GM23338 (cell line): Measurements from ENCODE around the gene NANP. TPM values are rescaled to one million over a fixed set of nuclear protein-coding genes. Genes with fewer than 3 reads are reported as not detected.

Source experiments
- ATAC-seq: fragments of 200-7000 bp; cut with Tn5 transposase; 3 replicates; pipeline ENCODE4 v1.9.1; 2020
- DNase-seq: peaks from one replicate; pipeline ENCODE4 v3.0.0-alpha.2; 2015; ENCODE audit warnings: low spot score
- H2AFZ ChIP-seq: fragments of 200-600 bp; sonication (generic); 2 replicates; pipeline ENCODE4 v1.8.0; 2016; ENCODE audit warnings: antibody characterized with exemption, mild to moderate bottlenecking, moderate library complexity
- H3F3A ChIP-seq: fragments of 200-600 bp; sonication (generic); replicated peaks from 2 replicates; pipeline ENCODE4 v1.8.0; 2017; ENCODE audit warnings: antibody characterized with exemption, mixed run types, low read depth
- H3K27ac ChIP-seq: fragments of 200-600 bp; sonication (generic); 2 replicates; pipeline ENCODE4 v1.6.1; 2016; ENCODE audit warnings: low read depth
- H3K27me3 ChIP-seq: fragments of 200-600 bp; sonication (generic); 2 replicates; pipeline ENCODE4 v1.8.0; 2016; ENCODE audit warnings: mild to moderate bottlenecking, mixed run types, moderate library complexity; ENCODE audit not compliant: insufficient read depth
- H3K36me3 ChIP-seq: fragments of 200-600 bp; sonication (generic); 2 replicates; pipeline ENCODE4 v1.8.0; 2016; ENCODE audit warnings: mild to moderate bottlenecking; ENCODE audit not compliant: insufficient read depth
- H3K4me1 ChIP-seq: fragments of 200-600 bp; sonication (generic); 2 replicates; pipeline ENCODE4 v1.8.0; 2016; ENCODE audit warnings: mild to moderate bottlenecking, moderate library complexity; ENCODE audit not compliant: insufficient read depth
- H3K4me2 ChIP-seq: fragments of 200-600 bp; sonication (generic); 2 replicates; pipeline ENCODE4 v1.7.1; 2017; ENCODE audit warnings: mixed run types
- H3K4me3 ChIP-seq: fragments of 200-600 bp; sonication (generic); 2 replicates; pipeline ENCODE4 v1.6.1; 2016; ENCODE audit warnings: mixed run types
- H3K79me2 ChIP-seq: fragments of 200-600 bp; sonication (generic); replicated peaks from 2 replicates; pipeline ENCODE4 v1.8.0; 2017; ENCODE audit warnings: mild to moderate bottlenecking; ENCODE audit not compliant: insufficient read depth
- H3K9me2 ChIP-seq: fragments of 200-600 bp; sonication (generic); 2 replicates; pipeline ENCODE4 v1.8.0; 2017; ENCODE audit not compliant: insufficient read depth
- H4K20me1 ChIP-seq: fragments of 200-600 bp; sonication (generic); replicated peaks from 2 replicates; pipeline ENCODE4 v1.8.0; 2017; ENCODE audit warnings: mild to moderate bottlenecking; ENCODE audit not compliant: insufficient read depth
- H3K27ac Mint-ChIP-seq: 2 replicates; pipeline ENCODE4 v1.8.0; 2020; ENCODE audit warnings: inconsistent platforms, mild to moderate bottlenecking, moderate library complexity, mixed read lengths
- H3K27me3 Mint-ChIP-seq: 3 replicates; pipeline ENCODE4 v1.8.0; 2022; ENCODE audit warnings: low read depth, mild to moderate bottlenecking, moderate library complexity, mixed read lengths, inconsistent platforms; ENCODE audit not compliant: insufficient read depth, poor library complexity
- H3K36me3 Mint-ChIP-seq: 3 replicates; pipeline ENCODE4 v1.8.0; 2021; ENCODE audit warnings: low read depth, mild to moderate bottlenecking, inconsistent platforms, moderate library complexity, mixed read lengths
- H3K4me1 Mint-ChIP-seq: 3 replicates; pipeline ENCODE4 v1.8.0; 2020; ENCODE audit warnings: mild to moderate bottlenecking, inconsistent platforms, mixed read lengths
- H3K4me3 Mint-ChIP-seq: 3 replicates; pipeline ENCODE4 v1.8.0; 2021; ENCODE audit warnings: moderate library complexity, mild to moderate bottlenecking, inconsistent platforms, mixed read lengths
- H3K9me3 Mint-ChIP-seq: 3 replicates; pipeline ENCODE4 v1.8.0; 2020; ENCODE audit warnings: moderate library complexity, mild to moderate bottlenecking, inconsistent platforms, mixed read lengths
- CREB1 ChIP-seq: fragments of 250-450 bp; sonication (Bioruptor Pico); IDR thresholded peaks from 2 replicates; pipeline ENCODE4 v1.5.0; 2020; ENCODE audit warnings: low read depth, mild to moderate bottlenecking, moderate library complexity
- EZH2 ChIP-seq: fragments of 200-600 bp; sonication (generic); IDR thresholded peaks from one replicate; pipeline ENCODE4 v1.8.0; 2017; ENCODE audit warnings: antibody characterized with exemption, mild to moderate bottlenecking, low read depth; ENCODE audit not compliant: unreplicated experiment
- EZH2phosphoT487 ChIP-seq: fragments of 200-600 bp; sonication (generic); IDR thresholded peaks from one replicate; pipeline ENCODE4 v1.8.1; 2018; ENCODE audit warnings: antibody characterized with exemption; ENCODE audit not compliant: unreplicated experiment
- JUNB ChIP-seq: IDR thresholded peaks from one replicate; pipeline ENCODE4 v1.6.1; 2016; ENCODE audit warnings: antibody characterized with exemption; ENCODE audit not compliant: unreplicated experiment
- NANOG ChIP-seq: IDR thresholded peaks from 2 replicates; pipeline ENCODE4 v1.6.1; 2016; ENCODE audit warnings: antibody characterized with exemption, borderline replicate concordance
- POLR2AphosphoS5 ChIP-seq: IDR thresholded peaks from 2 replicates; pipeline ENCODE4 v1.6.1; 2016; ENCODE audit warnings: antibody characterized with exemption, low read depth
- STAT1 ChIP-seq: IDR thresholded peaks from one replicate; pipeline ENCODE4 v1.6.1; 2016; ENCODE audit warnings: antibody characterized with exemption; ENCODE audit not compliant: unreplicated experiment
- ZNF114 ChIP-seq: fragments of 250-450 bp; sonication (Bioruptor Pico); IDR thresholded peaks from 2 replicates; pipeline ENCODE4 v1.5.0; 2020; ENCODE audit warnings: mild to moderate bottlenecking, moderate library complexity
- ZNF331 ChIP-seq: fragments of 250-450 bp; sonication (Bioruptor Pico); IDR thresholded peaks from 2 replicates; pipeline ENCODE4 v1.5.0; 2020; ENCODE audit warnings: low read depth, mild to moderate bottlenecking, moderate library complexity
- polyA plus RNA-seq: library from polyadenylated mRNA; unstranded; fragments of >200 nt; fragmentation: Nextera tagmentation; extraction: Ambion mirVana; gene quantifications from 2 replicates; pipeline ENCODE4 v1.2.1, GENCODE V29; 2016
- total RNA-seq: library from RNA; depleted of rRNA; stranded (reverse); fragments of >200 nt; shearing (Covaris generic); gene quantifications from 2 replicates; pipeline ENCODE4 v1.2.3, GENCODE V29; 2014
- TF ChIP-seq, protein P1 (sequence below): fragments of 250-450 bp; sonication (Bioruptor Pico); IDR thresholded peaks from 2 replicates; pipeline ENCODE4 v1.5.0; 2020; ENCODE audit warnings: mild to moderate bottlenecking, moderate library complexity
- TF ChIP-seq, protein P2 (sequence below): IDR thresholded peaks from 2 replicates; pipeline ENCODE4 v1.6.1; 2016; ENCODE audit warnings: antibody characterized with exemption
- TF ChIP-seq, protein P3 (sequence below), 2 experiments: fragments of 200-600 bp in 1 of 2; sonication (generic) in 1 of 2; conservative IDR thresholded peaks; 2 replicates each; pipeline versions ENCODE4 v1.5.1 to v1.6.1; 2016 to 2017; ENCODE audit warnings: antibody characterized with exemption in 2 of 2, low read depth in 2 of 2, mild to moderate bottlenecking in 2 of 2, moderate library complexity in 1 of 2
- TF ChIP-seq, protein P4 (sequence below): IDR thresholded peaks from one replicate; pipeline ENCODE4 v1.6.1; 2018; ENCODE audit warnings: antibody characterized with exemption; ENCODE audit not compliant: unreplicated experiment

NANP gene
- total and polyA plus RNA-seq, 2 experiments from 2014 or later = 3.9 to 7.6 TPM

DNA sequence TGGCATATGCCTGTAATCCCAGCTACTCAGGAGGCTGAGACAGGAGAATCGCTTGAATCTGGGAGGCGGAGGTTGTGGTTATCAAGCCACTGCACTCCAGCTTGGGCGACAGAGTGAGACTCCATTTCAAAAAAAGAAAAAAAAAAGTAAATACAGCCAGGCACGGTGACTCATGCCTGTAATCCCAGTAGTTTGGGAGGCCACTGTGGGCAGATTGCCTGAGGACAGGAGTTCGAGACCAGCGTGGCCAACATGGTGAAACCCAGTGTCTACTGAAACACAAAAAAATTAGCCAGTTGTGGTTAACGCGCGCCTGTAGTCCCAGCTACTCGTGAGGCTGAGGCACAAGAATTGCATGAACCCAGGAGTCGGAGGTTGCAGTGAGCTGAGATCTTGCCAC, 36.9 kb downstream of the NANP start:
- Mint-ChIP-seq H3K27me3 (peaks cover 5% of the 10 kb centered on the region), H3K27ac (no peak overlapping the region), H3K36me3 (peaks cover 22% of the 10 kb centered on the region), H3K4me1 (peaks cover 19% of the 10 kb centered on the region), H3K4me3 (no peak overlapping the region), H3K9me3 (no peaks in the 10 kb centered on the region)
- Histone ChIP-seq H3K27ac (no peak overlapping the region), H3K36me3 (peaks cover 3% of the 10 kb centered on the region; the same call in 1 of the 2 replicates), H3K4me3 (no peak overlapping the region), H3K79me2 (peaks cover 29% of the 10 kb centered on the region), H3K4me2 (no peak overlapping the region), H3K4me1 (0 out of 2 replicates have a peak, but pooled peaks cover 3% of the 10 kb centered on the region), H3K27me3 (no peaks in the 10 kb centered on the region), H3F3A (0 out of 2 replicates have a peak, but pooled peaks cover 9% of the 10 kb centered on the region), H3K9me2 (peaks cover 6% of the 10 kb centered on the region; the same call in 1 of the 2 replicates), H2AFZ (no peak overlapping the region), H4K20me1 (peaks cover 6% of the 10 kb centered on the region; the same call in 1 of the 2 replicates)
- TF ChIP-seq ZNF114 (CRISPR knock-in tag) (no peak), CREB1 (CRISPR knock-in tag) (no peak), EZH2 (no peak), STAT1 (no peak), ZNF331 (CRISPR knock-in tag) (no peak), POLR2AphosphoS5 (no peak), NANOG (no peak), EZH2phosphoT487 (no peak), JUNB (no peak)
- TF ChIP-seq, protein P1, sequence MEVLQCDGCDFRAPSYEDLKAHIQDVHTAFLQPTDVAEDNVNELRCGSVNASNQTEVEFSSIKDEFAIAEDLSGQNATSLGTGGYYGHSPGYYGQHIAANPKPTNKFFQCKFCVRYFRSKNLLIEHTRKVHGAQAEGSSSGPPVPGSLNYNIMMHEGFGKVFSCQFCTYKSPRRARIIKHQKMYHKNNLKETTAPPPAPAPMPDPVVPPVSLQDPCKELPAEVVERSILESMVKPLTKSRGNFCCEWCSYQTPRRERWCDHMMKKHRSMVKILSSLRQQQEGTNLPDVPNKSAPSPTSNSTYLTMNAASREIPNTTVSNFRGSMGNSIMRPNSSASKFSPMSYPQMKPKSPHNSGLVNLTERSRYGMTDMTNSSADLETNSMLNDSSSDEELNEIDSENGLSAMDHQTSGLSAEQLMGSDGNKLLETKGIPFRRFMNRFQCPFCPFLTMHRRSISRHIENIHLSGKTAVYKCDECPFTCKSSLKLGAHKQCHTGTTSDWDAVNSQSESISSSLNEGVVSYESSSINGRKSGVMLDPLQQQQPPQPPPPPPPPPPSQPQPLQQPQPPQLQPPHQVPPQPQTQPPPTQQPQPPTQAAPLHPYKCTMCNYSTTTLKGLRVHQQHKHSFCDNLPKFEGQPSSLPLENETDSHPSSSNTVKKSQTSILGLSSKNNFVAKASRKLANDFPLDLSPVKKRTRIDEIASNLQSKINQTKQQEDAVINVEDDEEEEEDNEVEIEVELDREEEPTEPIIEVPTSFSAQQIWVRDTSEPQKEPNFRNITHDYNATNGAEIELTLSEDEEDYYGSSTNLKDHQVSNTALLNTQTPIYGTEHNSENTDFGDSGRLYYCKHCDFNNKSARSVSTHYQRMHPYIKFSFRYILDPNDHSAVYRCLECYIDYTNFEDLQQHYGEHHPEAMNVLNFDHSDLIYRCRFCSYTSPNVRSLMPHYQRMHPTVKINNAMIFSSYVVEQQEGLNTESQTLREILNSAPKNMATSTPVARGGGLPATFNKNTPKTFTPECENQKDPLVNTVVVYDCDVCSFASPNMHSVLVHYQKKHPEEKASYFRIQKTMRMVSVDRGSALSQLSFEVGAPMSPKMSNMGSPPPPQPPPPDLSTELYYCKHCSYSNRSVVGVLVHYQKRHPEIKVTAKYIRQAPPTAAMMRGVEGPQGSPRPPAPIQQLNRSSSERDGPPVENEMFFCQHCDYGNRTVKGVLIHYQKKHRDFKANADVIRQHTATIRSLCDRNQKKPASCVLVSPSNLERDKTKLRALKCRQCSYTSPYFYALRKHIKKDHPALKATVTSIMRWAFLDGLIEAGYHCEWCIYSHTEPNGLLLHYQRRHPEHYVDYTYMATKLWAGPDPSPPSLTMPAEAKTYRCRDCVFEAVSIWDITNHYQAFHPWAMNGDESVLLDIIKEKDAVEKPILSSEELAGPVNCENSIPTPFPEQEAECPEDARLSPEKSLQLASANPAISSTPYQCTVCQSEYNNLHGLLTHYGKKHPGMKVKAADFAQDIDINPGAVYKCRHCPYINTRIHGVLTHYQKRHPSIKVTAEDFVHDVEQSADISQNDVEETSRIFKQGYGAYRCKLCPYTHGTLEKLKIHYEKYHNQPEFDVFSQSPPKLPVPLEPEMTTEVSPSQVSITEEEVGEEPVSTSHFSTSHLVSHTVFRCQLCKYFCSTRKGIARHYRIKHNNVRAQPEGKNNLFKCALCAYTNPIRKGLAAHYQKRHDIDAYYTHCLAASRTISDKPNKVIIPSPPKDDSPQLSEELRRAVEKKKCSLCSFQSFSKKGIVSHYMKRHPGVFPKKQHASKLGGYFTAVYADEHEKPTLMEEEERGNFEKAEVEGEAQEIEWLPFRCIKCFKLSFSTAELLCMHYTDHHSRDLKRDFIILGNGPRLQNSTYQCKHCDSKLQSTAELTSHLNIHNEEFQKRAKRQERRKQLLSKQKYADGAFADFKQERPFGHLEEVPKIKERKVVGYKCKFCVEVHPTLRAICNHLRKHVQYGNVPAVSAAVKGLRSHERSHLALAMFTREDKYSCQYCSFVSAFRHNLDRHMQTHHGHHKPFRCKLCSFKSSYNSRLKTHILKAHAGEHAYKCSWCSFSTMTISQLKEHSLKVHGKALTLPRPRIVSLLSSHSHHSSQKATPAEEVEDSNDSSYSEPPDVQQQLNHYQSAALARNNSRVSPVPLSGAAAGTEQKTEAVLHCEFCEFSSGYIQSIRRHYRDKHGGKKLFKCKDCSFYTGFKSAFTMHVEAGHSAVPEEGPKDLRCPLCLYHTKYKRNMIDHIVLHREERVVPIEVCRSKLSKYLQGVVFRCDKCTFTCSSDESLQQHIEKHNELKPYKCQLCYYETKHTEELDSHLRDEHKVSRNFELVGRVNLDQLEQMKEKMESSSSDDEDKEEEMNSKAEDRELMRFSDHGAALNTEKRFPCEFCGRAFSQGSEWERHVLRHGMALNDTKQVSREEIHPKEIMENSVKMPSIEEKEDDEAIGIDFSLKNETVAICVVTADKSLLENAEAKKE (CRISPR knock-in tag) = no peak
- TF ChIP-seq, protein P2, sequence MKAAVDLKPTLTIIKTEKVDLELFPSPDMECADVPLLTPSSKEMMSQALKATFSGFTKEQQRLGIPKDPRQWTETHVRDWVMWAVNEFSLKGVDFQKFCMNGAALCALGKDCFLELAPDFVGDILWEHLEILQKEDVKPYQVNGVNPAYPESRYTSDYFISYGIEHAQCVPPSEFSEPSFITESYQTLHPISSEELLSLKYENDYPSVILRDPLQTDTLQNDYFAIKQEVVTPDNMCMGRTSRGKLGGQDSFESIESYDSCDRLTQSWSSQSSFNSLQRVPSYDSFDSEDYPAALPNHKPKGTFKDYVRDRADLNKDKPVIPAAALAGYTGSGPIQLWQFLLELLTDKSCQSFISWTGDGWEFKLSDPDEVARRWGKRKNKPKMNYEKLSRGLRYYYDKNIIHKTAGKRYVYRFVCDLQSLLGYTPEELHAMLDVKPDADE = no peak
- TF ChIP-seq, protein P3, sequence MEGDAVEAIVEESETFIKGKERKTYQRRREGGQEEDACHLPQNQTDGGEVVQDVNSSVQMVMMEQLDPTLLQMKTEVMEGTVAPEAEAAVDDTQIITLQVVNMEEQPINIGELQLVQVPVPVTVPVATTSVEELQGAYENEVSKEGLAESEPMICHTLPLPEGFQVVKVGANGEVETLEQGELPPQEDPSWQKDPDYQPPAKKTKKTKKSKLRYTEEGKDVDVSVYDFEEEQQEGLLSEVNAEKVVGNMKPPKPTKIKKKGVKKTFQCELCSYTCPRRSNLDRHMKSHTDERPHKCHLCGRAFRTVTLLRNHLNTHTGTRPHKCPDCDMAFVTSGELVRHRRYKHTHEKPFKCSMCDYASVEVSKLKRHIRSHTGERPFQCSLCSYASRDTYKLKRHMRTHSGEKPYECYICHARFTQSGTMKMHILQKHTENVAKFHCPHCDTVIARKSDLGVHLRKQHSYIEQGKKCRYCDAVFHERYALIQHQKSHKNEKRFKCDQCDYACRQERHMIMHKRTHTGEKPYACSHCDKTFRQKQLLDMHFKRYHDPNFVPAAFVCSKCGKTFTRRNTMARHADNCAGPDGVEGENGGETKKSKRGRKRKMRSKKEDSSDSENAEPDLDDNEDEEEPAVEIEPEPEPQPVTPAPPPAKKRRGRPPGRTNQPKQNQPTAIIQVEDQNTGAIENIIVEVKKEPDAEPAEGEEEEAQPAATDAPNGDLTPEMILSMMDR (conservative IDR thresholded peaks at IDR 0.05; ENCODE audit: low read depth in 2 of 2) = no peak
- TF ChIP-seq, protein P4, sequence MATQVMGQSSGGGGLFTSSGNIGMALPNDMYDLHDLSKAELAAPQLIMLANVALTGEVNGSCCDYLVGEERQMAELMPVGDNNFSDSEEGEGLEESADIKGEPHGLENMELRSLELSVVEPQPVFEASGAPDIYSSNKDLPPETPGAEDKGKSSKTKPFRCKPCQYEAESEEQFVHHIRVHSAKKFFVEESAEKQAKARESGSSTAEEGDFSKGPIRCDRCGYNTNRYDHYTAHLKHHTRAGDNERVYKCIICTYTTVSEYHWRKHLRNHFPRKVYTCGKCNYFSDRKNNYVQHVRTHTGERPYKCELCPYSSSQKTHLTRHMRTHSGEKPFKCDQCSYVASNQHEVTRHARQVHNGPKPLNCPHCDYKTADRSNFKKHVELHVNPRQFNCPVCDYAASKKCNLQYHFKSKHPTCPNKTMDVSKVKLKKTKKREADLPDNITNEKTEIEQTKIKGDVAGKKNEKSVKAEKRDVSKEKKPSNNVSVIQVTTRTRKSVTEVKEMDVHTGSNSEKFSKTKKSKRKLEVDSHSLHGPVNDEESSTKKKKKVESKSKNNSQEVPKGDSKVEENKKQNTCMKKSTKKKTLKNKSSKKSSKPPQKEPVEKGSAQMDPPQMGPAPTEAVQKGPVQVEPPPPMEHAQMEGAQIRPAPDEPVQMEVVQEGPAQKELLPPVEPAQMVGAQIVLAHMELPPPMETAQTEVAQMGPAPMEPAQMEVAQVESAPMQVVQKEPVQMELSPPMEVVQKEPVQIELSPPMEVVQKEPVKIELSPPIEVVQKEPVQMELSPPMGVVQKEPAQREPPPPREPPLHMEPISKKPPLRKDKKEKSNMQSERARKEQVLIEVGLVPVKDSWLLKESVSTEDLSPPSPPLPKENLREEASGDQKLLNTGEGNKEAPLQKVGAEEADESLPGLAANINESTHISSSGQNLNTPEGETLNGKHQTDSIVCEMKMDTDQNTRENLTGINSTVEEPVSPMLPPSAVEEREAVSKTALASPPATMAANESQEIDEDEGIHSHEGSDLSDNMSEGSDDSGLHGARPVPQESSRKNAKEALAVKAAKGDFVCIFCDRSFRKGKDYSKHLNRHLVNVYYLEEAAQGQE = no peak
- DNase-seq = no peak
- no peak for ATAC-seq
